HepG2 (cell line): ENCODE data around the gene PLRG1. TPM values are rescaled to one million over a fixed set of nuclear protein-coding genes. Genes with fewer than 3 reads are reported as not detected.

Source experiments
- ATAC-seq: fragments of 200-7000 bp; cut with Tn5 transposase; 3 replicates; pipeline ENCODE4 v1.9.1; 2020; ENCODE audit warnings: mild to moderate bottlenecking, moderate library complexity
- BruUV-seq: library from RNA; stranded (reverse); fragments of 400-500 nt; replicated peaks from 2 replicates; lab custom pipeline; 2021; lab: Mats Ljungman, UMichigan
- CTCF ChIA-PET: fragments of 300-600 bp; formaldehyde crosslinking; extraction: SDS; loops from one replicate; lab custom pipeline; 2021; ENCODE audit warnings: low total read pairs, inconsistent platforms, low intra/inter-chr PET ratio; lab: Yijun Ruan, JAX
- POLR2A ChIA-PET: fragments of 350-600 bp; sonication (Branson Sonifier 250); formaldehyde crosslinking; loops from one replicate; lab custom pipeline; 2020; ENCODE audit warnings: antibody characterized with exemption, inconsistent platforms; lab: Yijun Ruan, JAX
- DNase-seq: peaks from one replicate; pipeline ENCODE4 v3.0.0-alpha.2; 2015; ENCODE audit warnings: low spot score
- FAIRE-seq: peaks from 3 replicates; lab custom pipeline; 2011; peaks lifted over from hg19 to GRCh38; lab: Jason Lieb, UNC
- H2AFZ ChIP-seq: one replicate; pipeline ENCODE4 v1.6.1; 2011; ENCODE audit warnings: low read length, inconsistent platforms
- H3K27ac ChIP-seq: fragments of 300-600 bp; 3 replicates; pipeline ENCODE4 v1.8.0; 2011; ENCODE audit warnings: mixed run types, mild to moderate bottlenecking, mixed read lengths, low read length, inconsistent platforms; ENCODE audit not compliant: insufficient read depth; ENCODE audit errors: extremely low read length
- H3K27me3 ChIP-seq, 2 experiments: fragments of 200-600 bp in 1 of 2; 2 replicates in 1 of 2; 3 replicates in 1 of 2; pipeline versions ENCODE4 v1.6.0 to v1.8.0; 2011; ENCODE audit warnings: low read length in 2 of 2, mild to moderate bottlenecking in 2 of 2, moderate library complexity in 2 of 2, inconsistent platforms in 1 of 2; ENCODE audit not compliant: insufficient read depth in 2 of 2, control insufficient read depth in 1 of 2
- H3K36me3 ChIP-seq, 2 experiments: fragments of 200-600 bp in 1 of 2; replicated peaks in 1 of 2; 2 replicates in 1 of 2; 3 replicates in 1 of 2; pipeline versions ENCODE4 v1.5.1 to v1.8.0; 2011; ENCODE audit warnings: low read length in 2 of 2, inconsistent platforms in 1 of 2; ENCODE audit not compliant: insufficient read depth in 2 of 2, control insufficient read depth in 1 of 2
- H3K4me1 ChIP-seq: 2 replicates; pipeline ENCODE4 v1.5.1; 2012; ENCODE audit warnings: low read length, inconsistent platforms; ENCODE audit not compliant: insufficient read depth
- H3K4me2 ChIP-seq: 2 replicates; pipeline ENCODE4 v1.6.0; 2011; ENCODE audit warnings: low read depth, low read length, inconsistent platforms
- H3K4me3 ChIP-seq, 3 experiments: fragments of 200-600 bp in 1 of 3; sonication (generic), shearing (Covaris generic) in 1 of 3; replicated peaks in 1 of 3; 2 replicates each; pipeline ENCODE4 v1.5.1; 2011 to 2016; ENCODE audit warnings: low read length in 3 of 3, inconsistent platforms in 2 of 3, low read depth in 2 of 3, mild to moderate bottlenecking in 2 of 3, control low read depth in 1 of 3, mixed read lengths in 1 of 3; ENCODE audit not compliant: insufficient read depth in 1 of 3
- H3K79me2 ChIP-seq: one replicate; pipeline ENCODE4 v1.6.1; 2011; ENCODE audit warnings: low read length, inconsistent platforms; ENCODE audit not compliant: insufficient read depth
- H3K9ac ChIP-seq: 2 replicates; pipeline ENCODE4 v1.6.0; 2011; ENCODE audit warnings: mild to moderate bottlenecking, low read depth, low read length, inconsistent platforms; ENCODE audit not compliant: insufficient read depth
- H3K9me3 ChIP-seq: 2 replicates; pipeline ENCODE4 v1.5.1; 2012; ENCODE audit warnings: mild to moderate bottlenecking, low read length
- H4K20me1 ChIP-seq: 2 replicates; pipeline ENCODE4 v1.6.0; 2011; ENCODE audit warnings: inconsistent platforms, mild to moderate bottlenecking, low read length, moderate library complexity; ENCODE audit not compliant: insufficient read depth
- GZF1 ChIP-seq: sonication (generic); formaldehyde crosslinking; IDR thresholded peaks from 2 replicates; pipeline ENCODE4 v1.5.1; 2020; ENCODE audit warnings: mild to moderate bottlenecking, missing genetic modification reagents
- IKZF5 ChIP-seq: IDR thresholded peaks from 2 replicates; pipeline ENCODE4 v1.6.1; 2018; ENCODE audit warnings: missing genetic modification reagents, mild to moderate bottlenecking, missing compliant biosample characterization
- KDM5B ChIP-seq: sonication (generic); formaldehyde crosslinking; IDR thresholded peaks from 2 replicates; pipeline ENCODE4 v1.4.0; 2020; ENCODE audit warnings: missing genetic modification reagents, mild to moderate bottlenecking, borderline replicate concordance
- KLF12 ChIP-seq: sonication (generic); formaldehyde crosslinking; IDR thresholded peaks from 2 replicates; pipeline ENCODE4 v1.4.0; 2020; ENCODE audit warnings: missing genetic modification reagents, borderline replicate concordance
- PAX8 ChIP-seq: sonication (generic); formaldehyde crosslinking; IDR thresholded peaks from 2 replicates; pipeline ENCODE4 v1.8.0; 2022; ENCODE audit warnings: mild to moderate bottlenecking, missing genetic modification reagents, borderline replicate concordance
- RFX1 ChIP-seq: fragments of 450-650 bp; IDR thresholded peaks from 2 replicates; pipeline ENCODE4 v1.6.1; 2017
- SP4 ChIP-seq: sonication (generic); formaldehyde crosslinking; IDR thresholded peaks from 2 replicates; pipeline ENCODE4 v1.8.1; 2023; ENCODE audit warnings: mild to moderate bottlenecking, missing genetic modification reagents
- SRF ChIP-seq: IDR thresholded peaks from 2 replicates; pipeline ENCODE4 v1.6.1; 2011; ENCODE audit warnings: mild to moderate bottlenecking, low read depth, low read length, moderate library complexity
- SRSF9 ChIP-seq: fragments of 200-400 bp; formaldehyde crosslinking; IDR thresholded peaks from 2 replicates; pipeline ENCODE4 v1.6.1; 2018; ENCODE audit warnings: borderline replicate concordance, mild to moderate bottlenecking, low read depth, low read length; ENCODE audit not compliant: insufficient read depth, poor library complexity, severe bottlenecking
- SUZ12 ChIP-seq: fragments of 150-350 bp; IDR thresholded peaks from 2 replicates; pipeline ENCODE4 v1.6.1; 2014; ENCODE audit warnings: low read depth, low read length
- ZBTB44 ChIP-seq: sonication (generic); formaldehyde crosslinking; IDR thresholded peaks from 2 replicates; pipeline ENCODE4 v1.4.0; 2020; ENCODE audit warnings: missing genetic modification reagents
- ZKSCAN1 ChIP-seq: fragments of 150-350 bp; IDR thresholded peaks from 2 replicates; pipeline ENCODE4 v1.6.1; 2014; ENCODE audit warnings: low read length
- ZKSCAN5 ChIP-seq: sonication (generic); formaldehyde crosslinking; IDR thresholded peaks from 2 replicates; pipeline ENCODE4 v1.5.1; 2020; ENCODE audit warnings: mild to moderate bottlenecking, missing genetic modification reagents
- WGBS: methylation state at CpG from one replicate; pipeline ENCODE4 v1.1.6; 2017; ENCODE audit warnings: low lambda C conversion rate; 5-methylcytosine and 5-hydroxymethylcytosine counted together
- in situ Hi-C: cut with HindIII; loops from 2 replicates; pipeline ENCODE4 v1.10.0; 2017; ENCODE audit warnings: low pct_unique_long_range_greater_than_20kb; ENCODE audit not compliant: extremely low pct_ligation_motif_present
- intact Hi-C: fragments of 100-400 bp; cut with micrococcal nuclease; formaldehyde crosslinking; loops from one replicate; pipeline ENCODE4 v1.10.0; 2022; ENCODE audit not compliant: unreplicated experiment
- polyA plus RNA-seq, 8 experiments: library from polyadenylated mRNA; depleted of rRNA in 3 of 8; stranded (reverse) in 7 of 8; unstranded in 1 of 8; fragments of >200 nt; fragmentation: Illumina TruSeq in 4 of 8; extraction: Trizol in 4 of 8; gene quantifications; 2 replicates each; pipeline versions ENCODE4 v1.2.1 to v1.2.3, GENCODE V29; 2011 to 2016; ENCODE audit warnings: low read depth in 4 of 8, missing spikeins in 1 of 8, mixed read lengths in 1 of 8; ENCODE audit not compliant: insufficient read depth in 1 of 8
- total RNA-seq, 5 experiments: library from RNA; depleted of rRNA; stranded (reverse); fragments of >200 nt; fragmentation: Illumina TruSeq; extraction: Trizol; gene quantifications; 2 replicates each; pipeline ENCODE4 v1.2.3, GENCODE V29; 2016; ENCODE audit warnings: low read depth in 1 of 5

The PLRG1 gene
- total and polyA plus RNA-seq, 2 of the 13 experiments (the other 11 are each of a cell fraction or from before 2014, with no cell fraction given) = 77.3 to 110 TPM

- intact Hi-C loops = no loop called here
- no peak for FAIRE-seq
These were observed 15.9 kb downstream of the PLRG1 start for GRCh38 chr4:154534296-154534695.

More at GRCh38 chr4:154534296-154534695, 15.9 kb downstream of the PLRG1 start:
- ChIA-PET POLR2A (no interaction called here), CTCF (no interaction called here)
- H3K9me3 ChIP-seq = no peaks in the 10 kb centered on the region
- H3K4me2 ChIP-seq = no peak overlapping the region
- ATAC-seq = no peak
- BruUV-seq = no TSS peak
- in situ Hi-C loops = no loop called here
- TF ChIP-seq ZKSCAN5 (CRISPR knock-in tag) (no peak), SP4 (CRISPR knock-in tag) (no peak), ZKSCAN1 (no peak), ZBTB44 (CRISPR knock-in tag) (no peak), RFX1 (no peak), SUZ12 (no peak), SRSF9 (no peak), SRF (no peak), KLF12 (CRISPR knock-in tag) (no peak), IKZF5 (CRISPR knock-in tag) (no peak), GZF1 (CRISPR knock-in tag) (no peak), PAX8 (CRISPR knock-in tag) (no peak), KDM5B (CRISPR knock-in tag) (no peak)
- H2AFZ ChIP-seq = no peak overlapping the region
- H3K27me3 ChIP-seq = no peaks in the 10 kb centered on the region
- no peak overlapping the region for H3K9ac ChIP-seq
- no peaks in the 10 kb centered on the region for H3K79me2 ChIP-seq
- no peak overlapping the region for H3K27ac ChIP-seq
- H3K4me1 ChIP-seq = no peaks in the 10 kb centered on the region
- WGBS = 100% methylated on average over 1 of the region's 1 CpG
- H4K20me1 ChIP-seq = no peaks in the 10 kb centered on the region
- peaks cover 1 to 20% of the 10 kb centered on the region in 2 experiments; a peak in 4 of 5 replicates for H3K36me3 ChIP-seq
- DNase-seq = no peak
- no peak overlapping the region for H3K4me3 ChIP-seq
